Ishikawa (cell line): ENCODE measurements around the gene COQ4.

Experiments used
- CEBPB ChIP-seq: IDR thresholded peaks from 2 replicates; pipeline ENCODE4 v1.6.1; 2012
- CREB1 ChIP-seq: IDR thresholded peaks from 2 replicates; pipeline ENCODE4 v1.6.1; 2012; ENCODE audit warnings: low read depth
- EGR1 ChIP-seq: IDR thresholded peaks from 2 replicates; pipeline ENCODE4 v1.6.1; 2012
- EP300 ChIP-seq: IDR thresholded peaks from 2 replicates; pipeline ENCODE4 v1.6.1; 2012; ENCODE audit warnings: borderline replicate concordance
- FOXM1 ChIP-seq: IDR thresholded peaks from 2 replicates; pipeline ENCODE4 v1.6.1; 2012; ENCODE audit warnings: low read depth, borderline replicate concordance
- MAX ChIP-seq: IDR thresholded peaks from 2 replicates; pipeline ENCODE4 v1.6.1; 2012
- NFIC ChIP-seq: IDR thresholded peaks from 2 replicates; pipeline ENCODE4 v1.6.1; 2012
- RAD21 ChIP-seq: IDR thresholded peaks from 2 replicates; pipeline ENCODE4 v1.6.1; 2012; ENCODE audit warnings: low read depth
- REST ChIP-seq: IDR thresholded peaks from 2 replicates; pipeline ENCODE4 v1.6.1; 2012; ENCODE audit warnings: low read depth, mild to moderate bottlenecking
- TAF1 ChIP-seq: IDR thresholded peaks from 2 replicates; pipeline ENCODE4 v1.6.1; 2012; ENCODE audit warnings: low read depth, mild to moderate bottlenecking
- TCF12 ChIP-seq: IDR thresholded peaks from 2 replicates; pipeline ENCODE4 v1.6.1; 2012; ENCODE audit warnings: low read depth
- TEAD4 ChIP-seq: IDR thresholded peaks from 2 replicates; pipeline ENCODE4 v1.6.1; 2012
- USF1 ChIP-seq: IDR thresholded peaks from 2 replicates; pipeline ENCODE4 v1.6.1; 2012
- YY1 ChIP-seq: IDR thresholded peaks from 2 replicates; pipeline ENCODE4 v1.6.1; 2012; ENCODE audit warnings: low read depth
- ZBTB7A ChIP-seq: IDR thresholded peaks from 2 replicates; pipeline ENCODE4 v1.6.1; 2012; ENCODE audit warnings: low read depth

COQ4 gene

GRCh38 chr9:128335914-128336313 is 13.3 kb downstream of the COQ4 start:
- TF ChIP-seq TEAD4 = no peak
- no peak for TF ChIP-seq CREB1
- TF ChIP-seq YY1 = no peak
- no peak for TF ChIP-seq EP300
- TF ChIP-seq RAD21 = no peak
- TF ChIP-seq CEBPB = no peak
- TF ChIP-seq FOXM1 = no peak

GRCh38 chr9:128337936-128338335 is 15.3 kb downstream of the COQ4 start:
- no peak for TF ChIP-seq TCF12
- no peak for TF ChIP-seq RAD21
- TF ChIP-seq MAX = no peak
- no peak for TF ChIP-seq ZBTB7A
- TF ChIP-seq TAF1 = no peak
- no peak for TF ChIP-seq REST
- no peak for TF ChIP-seq NFIC
- no peak for TF ChIP-seq FOXM1
- TF ChIP-seq CEBPB = no peak
- TF ChIP-seq USF1 = no peak
- no peak for TF ChIP-seq EGR1
- no peak for TF ChIP-seq EP300
- TF ChIP-seq CREB1 = no peak

- TF ChIP-seq TAF1 (no peak; the same call in 1 of the 2 replicates), EP300 (0 out of 2 replicates have a peak, but pooled peaks have one; percentile 41), EGR1 (no peak), CREB1 (no peak; the same call in 1 of the 2 replicates), ZBTB7A (peak; percentile 90), TEAD4 (peak; percentile 60; the same call in 1 of the 2 replicates), YY1 (peak; percentile 53; the same call in 1 of the 2 replicates), TCF12 (no peak; the same call in 1 of the 2 replicates), FOXM1 (no peak), CEBPB (peak; percentile 76), REST (no peak), USF1 (no peak), RAD21 (no peak), NFIC (no peak), MAX (peak; percentile 64; the same call in 1 of the 2 replicates)
Measured at GRCh38 chr9:128339761-128340690, 17.4 kb downstream of the COQ4 start, which contains the start of gene SLC27A4. SLC27A4 (plus strand) TSS chr9:128340527; CDS start chr9:128343133, 2,606 bp downstream.

- TF ChIP-seq CEBPB (no peak), TEAD4 (no peak), USF1 (no peak), ZBTB7A (peak; percentile 46), YY1 (no peak)
Measured at GRCh38 chr9:128340691-128341434, 18.2 kb downstream of the COQ4 start.
